ENCODE data around the gene SPRN. TPM values are rescaled to one million over a fixed set of nuclear protein-coding genes. Genes with fewer than 3 reads are reported as not detected.

Gene SPRN
- total and polyA plus RNA-seq, 2 donors from 2014 or later, result not detected

GRCh38 chr10:133421336-133422222 lies 2.8 kb downstream of the SPRN start:
- H3K4me1 ChIP-seq (ENCODE audit: control insufficient read depth in 2 of 3, insufficient read depth in 2 of 3, low read depth in 1 of 3, low read length in 3 of 3), result peaks cover 0 to 2% (median 0%) of the 10 kb centered on the region in 3 donors
- intact Hi-C loops (cut with DNase I), result no loop called here
- no peak overlapping the region for H3K27ac ChIP-seq (ENCODE audit: low read depth in 2 of 2, low read length in 2 of 2)
- H3K9me3 ChIP-seq (ENCODE audit: control insufficient read depth in 2 of 3, insufficient read depth in 1 of 3, low read length in 3 of 3), result no peaks in the 10 kb centered on the region
- DNase-seq, result peak in 2 of 5 donors; percentile 60 to 70
- no peak overlapping the region for H3K4me3 ChIP-seq (ENCODE audit: low read length in 3 of 3)
- H3K27me3 ChIP-seq (ENCODE audit: control insufficient read depth, insufficient read depth, low read length), result no peaks in the 10 kb centered on the region
- H3K9ac ChIP-seq (ENCODE audit: low read length in 3 of 3), result no peak overlapping the region
- no peak for TF ChIP-seq CTCF (IDR thresholded peaks at IDR 0.05; ENCODE audit: borderline replicate concordance, extremely low read depth, insufficient read depth)
- FAIRE-seq, result no peak
- peaks cover 0 to 6% (median 5%) of the 10 kb centered on the region in 3 donors for H3K36me3 ChIP-seq (ENCODE audit: control insufficient read depth in 2 of 3, insufficient read depth in 3 of 3, low read length in 3 of 3)

- TF ChIP-seq CTCF (IDR thresholded peaks at IDR 0.05; ENCODE audit: borderline replicate concordance, extremely low read depth, insufficient read depth), result no peak
- DNase-seq (no peak), FAIRE-seq (no peak)
- Histone ChIP-seq H3K4me3 (ENCODE audit: low read length in 3 of 3) (no peak overlapping the region), H3K27ac (ENCODE audit: low read depth in 2 of 2, low read length in 2 of 2) (no peak overlapping the region), H3K9me3 (ENCODE audit: control insufficient read depth in 2 of 3, insufficient read depth in 1 of 3, low read length in 3 of 3) (no peaks in the 10 kb centered on the region), H3K9ac (ENCODE audit: low read length in 3 of 3) (no peak overlapping the region), H3K27me3 (ENCODE audit: control insufficient read depth, insufficient read depth, low read length) (no peaks in the 10 kb centered on the region), H3K4me1 (ENCODE audit: control insufficient read depth in 2 of 3, insufficient read depth in 2 of 3, low read depth in 1 of 3, low read length in 3 of 3) (peaks cover 0 to 2% (median 0%) of the 10 kb centered on the region in 3 donors), H3K36me3 (ENCODE audit: control insufficient read depth in 2 of 3, insufficient read depth in 3 of 3, low read length in 3 of 3) (peaks cover 0 to 6% (median 5%) of the 10 kb centered on the region in 3 donors)
- intact Hi-C loops (cut with DNase I), result no loop called here
Measured at GRCh38 chr10:133420579-133420978, 3.8 kb downstream of the SPRN start.

GRCh38 chr10:133420028-133420427 lies 4.4 kb downstream of the SPRN start:
- H3K9me3 ChIP-seq (ENCODE audit: control insufficient read depth in 2 of 3, insufficient read depth in 1 of 3, low read length in 3 of 3), result no peaks in the 10 kb centered on the region
- no peaks in the 10 kb centered on the region for H3K27me3 ChIP-seq (ENCODE audit: control insufficient read depth, insufficient read depth, low read length)
- H3K27ac ChIP-seq (ENCODE audit: low read depth in 2 of 2, low read length in 2 of 2), result no peak overlapping the region
- peaks cover 0 to 2% (median 0%) of the 10 kb centered on the region in 3 donors for H3K4me1 ChIP-seq (ENCODE audit: control insufficient read depth in 2 of 3, insufficient read depth in 2 of 3, low read depth in 1 of 3, low read length in 3 of 3)
- DNase-seq (peak in 1 of 5 donors; percentile 74), FAIRE-seq (no peak)
- no peak overlapping the region for H3K9ac ChIP-seq (ENCODE audit: low read length in 3 of 3)
- H3K36me3 ChIP-seq (ENCODE audit: control insufficient read depth in 2 of 3, insufficient read depth in 3 of 3, low read length in 3 of 3), result peaks cover 0 to 6% (median 5%) of the 10 kb centered on the region in 3 donors
- no peak for TF ChIP-seq CTCF (IDR thresholded peaks at IDR 0.05; ENCODE audit: borderline replicate concordance, extremely low read depth, insufficient read depth)
- no peak overlapping the region for H3K4me3 ChIP-seq (ENCODE audit: low read length in 3 of 3)
- intact Hi-C loops (cut with DNase I), result no loop called here
